GM19324 (cell line): ENCODE results near the gene NR2F2.

ENCODE experiments used
- ATAC-seq: cut with Tn5 transposase; IDR thresholded peaks from one replicate; pipeline ENCODE4 v1.9.1; 2021; ENCODE audit warnings: mild to moderate bottlenecking, moderate library complexity; ENCODE audit not compliant: unreplicated experiment, low FRiP score

Gene NR2F2

GRCh38 chr15:96316953-96317629 is 13.4 kb upstream of the NR2F2 start:
- no peak for ATAC-seq

DNA sequence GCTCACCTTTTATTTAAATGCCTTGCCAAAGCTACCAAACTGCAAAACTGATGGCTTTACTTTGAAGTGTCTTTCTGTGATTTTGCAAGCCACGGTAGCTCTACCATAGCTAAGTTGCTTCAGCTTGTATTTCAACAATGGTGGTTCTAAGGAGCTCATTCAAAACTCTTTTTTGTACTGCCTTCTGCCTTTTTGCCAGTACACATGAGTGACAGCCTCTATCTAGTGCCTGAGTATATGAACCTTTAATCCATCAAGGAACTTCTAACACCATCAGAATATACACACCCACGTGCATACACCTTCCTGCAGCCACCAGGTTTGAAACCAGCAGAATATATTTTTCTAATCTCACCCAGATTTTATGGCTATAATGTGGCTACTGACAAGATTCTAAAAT is 10.4 kb upstream of the NR2F2 start:
- ATAC-seq = no peak

DNA sequence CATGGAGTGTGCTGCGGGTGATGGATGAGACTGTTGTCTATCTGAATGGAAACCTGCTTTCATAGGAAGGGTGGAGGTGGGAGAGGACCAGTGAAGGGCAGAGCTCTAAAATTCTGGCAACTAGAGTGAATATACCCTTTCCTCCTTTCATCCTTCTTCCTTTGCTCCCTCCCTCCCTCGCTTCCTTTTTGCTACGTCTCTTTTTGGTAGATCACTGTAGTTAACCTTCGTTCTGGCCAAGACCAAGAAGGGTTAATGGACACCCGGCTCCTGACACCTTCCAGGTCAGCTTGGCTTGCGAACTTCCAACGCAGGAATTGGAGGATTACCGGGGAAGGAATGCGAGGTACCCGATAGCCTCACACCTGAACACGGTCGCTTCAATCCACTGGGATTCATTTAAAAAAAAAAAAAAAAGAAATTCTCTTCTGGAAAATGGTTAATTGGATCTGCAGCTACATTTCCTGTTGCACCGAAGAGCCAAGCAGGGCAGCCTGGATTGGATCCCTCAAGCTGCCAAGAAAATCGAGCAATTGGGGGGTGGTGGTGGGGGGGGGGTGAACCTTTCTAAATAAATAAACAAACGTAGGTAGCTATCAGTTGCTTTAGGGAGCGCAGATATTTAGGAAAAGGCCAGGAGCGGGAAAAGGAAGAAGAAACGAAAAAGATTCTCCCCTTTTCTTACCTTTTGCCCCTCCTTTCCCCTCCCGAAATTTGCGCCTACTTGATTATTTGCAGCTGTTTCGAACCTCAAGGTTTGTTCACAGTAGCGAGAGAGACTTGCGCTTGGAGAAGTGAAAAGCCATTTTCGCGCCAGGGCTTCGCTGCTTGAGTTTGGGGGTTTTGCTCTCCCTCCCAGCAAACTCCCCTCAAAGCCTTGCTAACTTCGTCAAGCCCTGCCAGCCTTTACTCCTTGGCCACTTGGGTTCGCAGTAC is 9.5 kb upstream of the NR2F2 start:
- no peak for ATAC-seq

- no peak for ATAC-seq
Measured at GRCh38 chr15:96321639-96322535, 8.6 kb upstream of the NR2F2 start.

DNA sequence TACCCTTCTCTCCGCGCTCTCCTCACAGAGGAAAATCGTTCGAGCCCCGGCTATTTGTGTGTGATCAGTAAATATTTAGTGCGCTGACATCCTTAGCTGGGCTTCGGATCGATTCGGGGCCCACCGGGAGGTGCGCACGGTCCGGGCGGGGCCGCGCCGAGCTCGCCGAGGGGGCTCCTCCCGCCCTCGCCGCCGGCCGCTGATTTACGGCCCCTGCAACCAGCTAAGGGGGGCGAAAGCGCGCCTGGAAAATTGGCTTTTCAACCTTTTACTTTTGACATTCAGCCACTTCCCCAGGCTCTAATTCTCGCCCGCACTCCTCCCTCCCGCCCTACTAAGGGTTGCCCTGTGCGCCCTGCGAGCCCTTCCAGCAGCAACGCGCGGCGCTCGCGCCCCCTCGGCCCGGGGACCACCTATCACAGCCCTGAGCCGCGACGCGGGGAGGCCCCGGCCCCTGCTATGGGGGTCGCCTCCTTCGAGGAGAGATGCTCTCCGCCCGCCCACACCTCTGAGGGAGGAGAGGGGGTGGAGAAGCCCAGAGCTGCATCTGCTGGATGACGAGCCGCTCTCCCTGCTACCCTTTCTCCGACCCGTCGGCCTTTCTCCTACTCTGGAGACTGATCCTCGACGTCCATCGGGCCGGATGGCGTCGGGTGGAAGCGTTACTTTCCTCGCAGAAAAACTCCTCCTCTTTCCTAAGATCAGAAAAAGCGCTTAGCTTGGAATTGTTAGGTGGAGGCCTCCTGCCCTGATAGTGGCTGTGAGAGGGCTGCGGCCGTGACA is 7.8 kb upstream of the NR2F2 start:
- no peak for ATAC-seq

GRCh38 chr15:96323319-96324145 is 7.0 kb upstream of the NR2F2 start:
- ATAC-seq = no peak

DNA sequence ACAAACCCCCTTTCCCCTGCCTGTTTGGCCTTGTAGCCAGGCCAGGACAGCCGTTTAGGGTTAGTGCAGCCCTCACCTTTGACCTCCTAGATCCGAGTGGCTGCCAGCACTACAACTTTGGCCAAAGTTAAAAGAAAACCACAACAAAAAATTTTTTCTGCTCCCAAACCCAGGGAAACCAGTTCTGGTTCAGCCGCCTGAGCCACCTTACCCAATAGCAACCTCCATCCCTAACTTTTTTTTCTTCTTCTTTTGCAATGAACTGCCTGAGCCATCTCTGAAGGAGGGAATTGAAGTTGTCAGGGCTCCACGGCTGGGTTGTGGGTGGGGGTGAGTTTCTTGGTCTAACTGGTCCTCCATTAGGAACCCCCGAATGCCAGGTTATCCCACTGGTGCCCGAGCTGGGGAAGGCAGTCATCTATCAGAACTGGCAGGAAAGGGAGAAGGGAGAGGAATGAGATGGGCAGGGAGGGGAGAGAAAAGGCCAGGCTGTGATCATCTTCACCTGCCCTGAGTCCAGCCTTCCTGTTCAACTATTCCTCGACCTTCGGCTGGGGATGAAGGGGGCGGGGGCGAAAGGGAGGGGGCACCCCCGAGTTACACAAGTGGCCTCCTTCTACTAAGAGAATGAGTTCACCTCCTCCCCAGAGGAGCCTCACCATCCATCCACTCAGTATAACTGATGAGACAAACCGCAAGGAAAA is 6.2 kb upstream of the NR2F2 start:
- no peak for ATAC-seq

- ATAC-seq = no peak
Measured at GRCh38 chr15:96324940-96325540, 5.5 kb upstream of the NR2F2 start.

- ATAC-seq = no peak
Measured at GRCh38 chr15:96325541-96326327, 4.8 kb upstream of the NR2F2 start.

DNA sequence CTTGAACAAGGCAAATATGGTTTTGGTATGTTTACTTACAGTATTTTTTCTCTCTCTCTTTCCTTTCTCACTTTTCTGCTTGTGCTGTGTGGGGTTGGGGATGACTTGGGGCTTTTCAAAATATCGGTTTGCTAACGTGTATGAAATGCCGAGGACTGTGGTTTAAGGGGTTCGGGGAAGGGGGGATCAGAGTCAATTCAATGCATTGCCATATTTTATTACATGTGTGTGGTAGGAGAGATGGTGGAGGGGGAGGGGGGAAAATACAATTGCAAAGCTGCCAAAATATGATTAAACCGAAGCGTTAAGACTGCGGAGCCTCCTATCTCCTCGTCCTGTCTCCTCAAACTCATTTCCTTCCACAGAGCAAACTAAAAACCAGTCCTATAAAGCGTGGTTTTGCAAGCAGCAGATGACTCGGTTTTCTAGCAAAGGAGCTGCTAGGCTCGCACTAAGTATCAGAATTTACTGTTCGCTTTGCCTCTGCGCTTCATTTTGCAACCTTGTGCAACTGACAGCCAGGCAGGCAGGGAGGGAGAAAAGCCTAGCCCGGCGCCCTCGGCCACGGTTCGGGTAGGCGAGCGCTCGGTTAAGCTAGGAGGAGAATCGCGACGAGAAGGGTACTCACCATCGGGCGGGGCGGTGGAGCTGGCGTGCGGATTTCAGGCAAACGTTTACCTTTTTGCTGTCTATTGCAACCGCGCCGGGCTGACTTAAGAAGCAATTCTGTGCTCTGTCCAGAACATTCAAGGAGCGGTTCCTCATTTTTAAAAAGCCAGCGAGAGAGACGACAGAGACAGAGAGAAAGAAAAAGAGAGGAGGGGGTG is 4.0 kb upstream of the NR2F2 start:
- no peak for ATAC-seq

DNA sequence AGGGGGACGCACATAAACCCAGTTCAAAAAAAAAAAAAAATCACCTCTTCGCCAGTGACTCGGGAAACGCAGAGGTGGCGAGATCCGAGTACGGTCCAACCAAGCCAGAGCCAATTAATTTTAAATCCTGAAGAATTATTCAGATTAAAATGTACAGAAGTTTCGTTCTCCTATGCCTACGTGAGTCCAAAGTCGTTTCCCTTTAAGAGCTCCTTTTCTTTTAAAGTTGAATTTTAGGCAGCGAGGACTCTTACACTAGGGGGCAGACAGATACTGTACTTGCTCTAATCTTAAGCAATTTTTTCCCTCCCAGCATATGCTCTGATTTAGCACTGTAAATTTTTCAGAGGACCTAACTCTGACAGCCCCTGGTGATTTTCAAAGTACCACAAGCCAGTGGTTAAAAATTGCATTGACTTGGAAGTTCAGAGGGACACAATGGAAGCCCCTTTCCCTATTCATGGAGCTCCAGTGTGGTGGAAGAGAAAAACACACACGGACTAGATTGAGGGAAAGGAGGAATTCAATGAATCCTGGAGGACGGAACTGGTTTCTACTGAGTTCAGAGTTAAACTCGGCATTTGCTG is 3.3 kb upstream of the NR2F2 start:
- no peak for ATAC-seq

DNA sequence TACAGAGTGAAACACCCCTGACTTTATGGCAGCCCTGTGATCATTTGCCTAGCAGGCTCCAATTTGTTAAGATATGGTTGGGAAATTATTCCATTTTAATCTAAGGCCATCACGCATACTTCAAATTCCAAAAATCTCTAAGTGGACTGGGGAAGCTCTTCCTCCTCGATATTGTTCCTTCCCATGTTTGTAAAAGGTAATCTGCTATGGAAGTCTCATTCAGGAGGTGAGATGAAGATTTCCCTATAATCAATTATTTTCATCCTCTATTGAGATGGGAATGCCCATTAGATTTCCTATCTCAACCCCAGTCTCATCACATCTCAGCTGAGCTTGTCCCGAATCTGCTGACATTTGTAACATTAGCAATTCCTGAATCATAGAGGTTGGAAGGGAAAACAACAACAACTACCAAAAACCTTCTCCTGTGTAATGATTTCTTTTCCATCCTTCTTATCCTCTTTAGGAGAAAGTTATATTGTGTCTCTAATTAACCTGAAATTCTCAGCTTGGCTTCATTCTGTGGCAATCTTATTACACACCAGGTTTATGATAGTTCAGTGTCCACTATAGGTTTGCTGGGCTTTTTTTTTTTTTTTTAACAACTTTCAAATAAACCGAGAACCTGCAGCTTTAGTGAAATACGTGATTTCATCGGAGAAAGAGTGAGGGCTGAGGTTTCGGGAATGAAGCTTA is 2.2 kb upstream of the NR2F2 start:
- ATAC-seq = no peak

GRCh38 chr15:96328877-96329195 is 1.7 kb upstream of the NR2F2 start:
- no peak for ATAC-seq

DNA sequence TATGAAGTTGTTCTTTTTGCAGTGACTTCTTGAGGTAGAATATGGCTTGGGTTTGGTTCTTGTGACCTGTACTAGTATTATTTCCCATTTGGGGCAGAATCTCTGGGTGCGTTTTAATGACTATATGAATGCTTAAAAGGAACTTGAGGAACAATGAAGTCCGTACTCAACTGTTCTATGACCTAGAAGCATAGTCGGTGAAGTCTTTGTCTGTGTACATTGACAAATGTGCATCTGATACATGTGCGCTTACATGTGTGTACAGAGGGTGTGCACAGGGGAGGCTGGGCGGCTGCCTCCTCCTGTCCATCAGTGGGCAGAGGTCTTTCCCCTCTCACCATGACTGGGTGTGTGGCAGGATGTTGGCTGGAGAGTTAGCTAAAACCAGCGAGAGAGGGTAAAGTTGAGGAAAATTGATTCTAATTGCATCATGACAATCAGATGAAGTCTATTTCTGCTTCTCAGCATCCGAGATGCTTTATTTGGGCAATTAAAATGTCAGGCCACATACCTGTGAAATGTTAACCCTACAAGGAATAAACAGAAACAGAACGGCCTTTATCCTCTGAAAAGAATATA is 1.0 kb upstream of the NR2F2 start:
- no peak for ATAC-seq

GRCh38 chr15:96330064-96330449 is 443 bp upstream of the NR2F2 start:
- peak; percentile 62 for ATAC-seq
